ENCODE data around the gene ATP11C. TPM values are rescaled to one million over a fixed set of nuclear protein-coding genes. Genes with fewer than 3 reads are reported as not detected.

The ATP11C gene
- total RNA-seq, 2 donors from 2014 or later, result 23.2 to 28.3 TPM

GRCh38 chrX:139766545-139766983 lies 166.3 kb downstream of the ATP11C start:
- Histone ChIP-seq H3K9me3 (no peaks in the 10 kb centered on the region), H3K36me3 (no peaks in the 10 kb centered on the region), H3K4me3 (no peak overlapping the region), H3K4me1 (replicated peaks) (no peaks in the 10 kb centered on the region), H3K27me3 (replicated peaks; ENCODE audit: insufficient read depth) (no peaks in the 10 kb centered on the region), H3K27ac (no peak overlapping the region)
- no peak for TF ChIP-seq CTCF (IDR thresholded peaks at IDR 0.05)
- no peak for TF ChIP-seq POLR2AphosphoS5 (IDR thresholded peaks at IDR 0.05)
- no peak for TF ChIP-seq POLR2A (IDR thresholded peaks at IDR 0.05)
- no peak for DNase-seq (ENCODE audit: low spot score)
- WGBS, result 88% methylated on average over 5 of the region's 5 CpGs
- intact Hi-C loops (cut with DNase I), result no loop called here

GRCh38 chrX:139762400-139763183 lies 170.3 kb downstream of the ATP11C start:
- no peaks in the 10 kb centered on the region for H3K4me1 ChIP-seq (replicated peaks)
- H3K36me3 ChIP-seq, result no peaks in the 10 kb centered on the region
- H3K4me3 ChIP-seq, result no peak overlapping the region
- no peaks in the 10 kb centered on the region for H3K27me3 ChIP-seq (replicated peaks; ENCODE audit: insufficient read depth)
- no peak for TF ChIP-seq POLR2A (IDR thresholded peaks at IDR 0.05)
- no peak for TF ChIP-seq POLR2AphosphoS5 (IDR thresholded peaks at IDR 0.05)
- no peak for TF ChIP-seq CTCF (IDR thresholded peaks at IDR 0.05)
- WGBS, result 83% methylated on average over 4 of the region's 4 CpGs
- H3K27ac ChIP-seq, result no peak overlapping the region
- no peak for DNase-seq (ENCODE audit: low spot score)
- intact Hi-C loops (cut with DNase I), result no loop called here
- H3K9me3 ChIP-seq, result no peaks in the 10 kb centered on the region

GRCh38 chrX:139759637-139760036 lies 173.2 kb downstream of the ATP11C start:
- no peak overlapping the region for H3K4me3 ChIP-seq
- no peaks in the 10 kb centered on the region for H3K27me3 ChIP-seq (replicated peaks; ENCODE audit: insufficient read depth)
- no peak overlapping the region for H3K27ac ChIP-seq
- 66% methylated on average over 4 of the region's 4 CpGs for WGBS
- DNase-seq (ENCODE audit: low spot score), result no peak
- H3K9me3 ChIP-seq, result no peaks in the 10 kb centered on the region
- H3K4me1 ChIP-seq (replicated peaks), result no peaks in the 10 kb centered on the region
- no peaks in the 10 kb centered on the region for H3K36me3 ChIP-seq
- intact Hi-C loops (cut with DNase I), result no loop called here
- TF ChIP-seq CTCF (IDR thresholded peaks at IDR 0.05) (peak in 1 of 4 experiments; percentile 44), POLR2AphosphoS5 (IDR thresholded peaks at IDR 0.05) (no peak)

- intact Hi-C loops (cut with DNase I), result no loop called here
- no peak for TF ChIP-seq POLR2A (IDR thresholded peaks at IDR 0.05)
- TF ChIP-seq POLR2AphosphoS5 (IDR thresholded peaks at IDR 0.05), result no peak
- no peak for TF ChIP-seq CTCF (IDR thresholded peaks at IDR 0.05)
- 89% methylated on average over 1 of the region's 1 CpG for WGBS
- H3K4me3 ChIP-seq, result no peak overlapping the region
- H3K4me1 ChIP-seq (replicated peaks), result no peaks in the 10 kb centered on the region
- DNase-seq (ENCODE audit: low spot score), result no peak
- H3K36me3 ChIP-seq, result no peaks in the 10 kb centered on the region
- no peaks in the 10 kb centered on the region for H3K9me3 ChIP-seq
- H3K27me3 ChIP-seq (replicated peaks; ENCODE audit: insufficient read depth), result no peaks in the 10 kb centered on the region
- no peak overlapping the region for H3K27ac ChIP-seq
Observed at GRCh38 chrX:139758809-139759208, 174.0 kb downstream of the ATP11C start.

GRCh38 chrX:139758250-139758649 lies 174.6 kb downstream of the ATP11C start:
- no peak for TF ChIP-seq POLR2A (IDR thresholded peaks at IDR 0.05)
- no peak for DNase-seq (ENCODE audit: low spot score)
- 85% methylated on average over 4 of the region's 4 CpGs for WGBS
- Histone ChIP-seq H3K4me1 (replicated peaks) (no peaks in the 10 kb centered on the region), H3K9me3 (no peaks in the 10 kb centered on the region), H3K4me3 (no peak overlapping the region), H3K27ac (no peak overlapping the region), H3K27me3 (replicated peaks; ENCODE audit: insufficient read depth) (no peaks in the 10 kb centered on the region), H3K36me3 (no peaks in the 10 kb centered on the region)
- intact Hi-C loops (cut with DNase I), result no loop called here
